Nephron (organoid): ENCODE data around the gene MYL7.

Experiments
- H3K27ac Mint-ChIP-seq, 3 experiments: 2 replicates each; pipeline ENCODE4 v1.8.0; 2020; ENCODE audit warnings: mixed read lengths in 3 of 3, mild to moderate bottlenecking in 2 of 3, moderate library complexity in 1 of 3
- H3K27me3 Mint-ChIP-seq: 2 replicates; pipeline ENCODE4 v1.8.0; 2021; ENCODE audit warnings: low read depth, mild to moderate bottlenecking, moderate library complexity, mixed read lengths
- H3K36me3 Mint-ChIP-seq: 2 replicates; pipeline ENCODE4 v1.8.0; 2020; ENCODE audit warnings: low read depth, mixed read lengths
- H3K4me1 Mint-ChIP-seq: 2 replicates; pipeline ENCODE4 v1.8.0; 2020; ENCODE audit warnings: mixed read lengths
- H3K4me3 Mint-ChIP-seq, 3 experiments: 2 replicates each; pipeline ENCODE4 v1.8.0; 2020; ENCODE audit warnings: mild to moderate bottlenecking in 3 of 3, mixed read lengths in 3 of 3, moderate library complexity in 2 of 3
- H3K9me3 Mint-ChIP-seq: 2 replicates; pipeline ENCODE4 v1.8.0; 2020; ENCODE audit warnings: mixed read lengths
- TF ChIP-seq, protein P1 (sequence below), 3 experiments: fragments of 200-600 bp; sonication (generic); IDR thresholded peaks; one replicate each; pipeline ENCODE4 v1.5.0; 2021; ENCODE audit warnings: antibody characterized with exemption in 3 of 3; ENCODE audit not compliant: unreplicated experiment in 3 of 3

Gene MYL7

DNA sequence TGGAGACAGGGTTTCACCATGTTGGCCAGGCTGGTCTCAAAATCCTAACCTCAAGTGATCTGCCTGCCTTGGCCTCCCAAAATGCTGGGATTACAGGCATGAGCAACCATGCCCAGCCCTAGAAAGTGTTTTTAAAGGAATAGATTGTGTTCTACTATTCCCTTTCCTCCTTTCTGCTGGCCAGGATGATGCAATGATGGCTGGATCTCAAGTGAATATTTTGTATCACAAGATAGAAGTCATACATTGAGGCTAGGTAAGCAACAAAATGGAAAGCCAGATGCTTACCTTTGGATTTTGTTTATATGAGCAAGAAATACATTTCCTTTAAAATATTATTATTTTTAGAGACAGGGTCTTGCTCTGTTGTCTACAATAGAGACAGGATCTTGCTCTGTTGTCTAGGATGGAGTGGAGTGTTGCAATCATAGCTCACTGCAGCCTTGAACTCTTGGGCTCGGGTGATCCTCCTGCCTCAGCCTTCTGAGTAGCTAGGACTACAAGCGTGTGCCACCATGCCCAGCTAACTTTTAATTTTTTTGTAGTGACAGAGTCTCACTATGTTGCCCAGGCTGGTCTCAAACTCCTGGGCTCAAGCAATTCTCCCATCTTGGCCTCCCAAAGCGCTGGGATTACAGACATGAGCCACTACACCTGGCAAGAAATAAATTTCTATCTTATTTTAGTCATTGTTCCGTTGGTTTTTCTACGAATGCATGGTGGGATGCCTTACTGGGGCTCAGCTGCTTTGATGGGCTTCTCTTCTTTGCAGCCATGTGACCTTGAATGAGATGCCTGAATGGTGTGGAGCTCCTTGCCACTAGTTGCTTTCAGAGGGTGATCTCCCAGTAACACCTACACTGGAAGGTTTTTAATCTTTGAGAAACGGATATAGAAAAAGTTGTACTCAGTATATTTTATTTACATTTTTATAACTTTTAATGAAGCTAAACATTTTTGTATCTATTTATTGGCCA is 42.8 kb downstream of the MYL7 start:
- H3K4me3 Mint-ChIP-seq, result no peak overlapping the region
- peaks cover 10% of the 10 kb centered on the region for H3K27me3 Mint-ChIP-seq
- H3K4me1 Mint-ChIP-seq, result peaks cover 43% of the 10 kb centered on the region
- no peaks in the 10 kb centered on the region for H3K36me3 Mint-ChIP-seq
- H3K9me3 Mint-ChIP-seq, result no peaks in the 10 kb centered on the region
- TF ChIP-seq, protein P1, sequence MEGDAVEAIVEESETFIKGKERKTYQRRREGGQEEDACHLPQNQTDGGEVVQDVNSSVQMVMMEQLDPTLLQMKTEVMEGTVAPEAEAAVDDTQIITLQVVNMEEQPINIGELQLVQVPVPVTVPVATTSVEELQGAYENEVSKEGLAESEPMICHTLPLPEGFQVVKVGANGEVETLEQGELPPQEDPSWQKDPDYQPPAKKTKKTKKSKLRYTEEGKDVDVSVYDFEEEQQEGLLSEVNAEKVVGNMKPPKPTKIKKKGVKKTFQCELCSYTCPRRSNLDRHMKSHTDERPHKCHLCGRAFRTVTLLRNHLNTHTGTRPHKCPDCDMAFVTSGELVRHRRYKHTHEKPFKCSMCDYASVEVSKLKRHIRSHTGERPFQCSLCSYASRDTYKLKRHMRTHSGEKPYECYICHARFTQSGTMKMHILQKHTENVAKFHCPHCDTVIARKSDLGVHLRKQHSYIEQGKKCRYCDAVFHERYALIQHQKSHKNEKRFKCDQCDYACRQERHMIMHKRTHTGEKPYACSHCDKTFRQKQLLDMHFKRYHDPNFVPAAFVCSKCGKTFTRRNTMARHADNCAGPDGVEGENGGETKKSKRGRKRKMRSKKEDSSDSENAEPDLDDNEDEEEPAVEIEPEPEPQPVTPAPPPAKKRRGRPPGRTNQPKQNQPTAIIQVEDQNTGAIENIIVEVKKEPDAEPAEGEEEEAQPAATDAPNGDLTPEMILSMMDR (IDR thresholded peaks at IDR 0.05; ENCODE audit: unreplicated experiment in 3 of 3), result no peak
- H3K27ac Mint-ChIP-seq, result no peak overlapping the region

DNA sequence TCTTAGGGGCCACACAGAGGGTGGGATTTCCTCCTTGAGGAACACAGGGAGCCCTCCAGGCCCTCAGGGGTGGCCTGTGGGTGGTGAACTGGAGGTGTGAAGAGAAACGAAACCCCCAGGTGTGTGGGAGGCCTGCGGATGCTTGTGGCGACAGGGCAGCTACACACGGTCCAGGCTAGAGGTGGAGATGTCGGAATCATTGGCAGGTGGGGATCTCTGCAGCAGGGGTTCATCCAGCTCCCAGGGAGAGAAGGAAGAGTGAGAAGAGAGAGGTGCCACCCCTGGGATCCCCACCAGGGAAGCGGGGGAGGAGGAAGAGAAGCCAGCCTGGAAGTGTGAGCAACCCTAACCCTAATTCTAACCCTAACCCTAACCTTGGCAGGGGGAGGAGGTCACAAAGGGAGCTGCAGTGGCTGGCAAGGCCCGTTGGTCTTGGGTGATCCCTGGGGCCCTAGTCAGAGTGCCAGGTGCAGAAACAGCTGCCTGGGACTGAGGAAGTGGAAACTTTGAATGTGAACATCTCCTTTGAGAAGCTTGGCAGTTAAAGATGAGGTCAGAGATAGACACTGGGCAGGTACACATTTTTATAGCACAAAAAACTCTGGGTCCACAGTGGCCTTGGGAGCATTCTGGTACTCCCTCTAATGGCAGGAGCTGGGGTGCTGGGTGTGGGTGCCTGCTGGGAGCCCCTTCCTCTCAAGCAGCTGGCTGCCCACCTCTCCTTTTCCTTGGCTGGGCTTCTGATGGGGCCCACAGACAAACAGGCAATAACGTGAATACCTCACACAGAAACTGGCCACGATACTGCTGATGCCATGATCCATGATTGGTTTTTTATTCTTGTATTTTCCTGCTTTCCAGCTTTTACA is 43.8 kb downstream of the MYL7 start:
- no peaks in the 10 kb centered on the region for H3K36me3 Mint-ChIP-seq
- TF ChIP-seq, protein P1 (IDR thresholded peaks at IDR 0.05; ENCODE audit: unreplicated experiment in 3 of 3), result no peak
- peaks cover 7% of the 10 kb centered on the region for H3K27me3 Mint-ChIP-seq
- no peaks in the 10 kb centered on the region for H3K9me3 Mint-ChIP-seq
- H3K27ac Mint-ChIP-seq, result peak overlapping the region in 1 of 3 experiments; percentile 29
- H3K4me3 Mint-ChIP-seq, result no peak overlapping the region
- peaks cover 35% of the 10 kb centered on the region for H3K4me1 Mint-ChIP-seq

DNA sequence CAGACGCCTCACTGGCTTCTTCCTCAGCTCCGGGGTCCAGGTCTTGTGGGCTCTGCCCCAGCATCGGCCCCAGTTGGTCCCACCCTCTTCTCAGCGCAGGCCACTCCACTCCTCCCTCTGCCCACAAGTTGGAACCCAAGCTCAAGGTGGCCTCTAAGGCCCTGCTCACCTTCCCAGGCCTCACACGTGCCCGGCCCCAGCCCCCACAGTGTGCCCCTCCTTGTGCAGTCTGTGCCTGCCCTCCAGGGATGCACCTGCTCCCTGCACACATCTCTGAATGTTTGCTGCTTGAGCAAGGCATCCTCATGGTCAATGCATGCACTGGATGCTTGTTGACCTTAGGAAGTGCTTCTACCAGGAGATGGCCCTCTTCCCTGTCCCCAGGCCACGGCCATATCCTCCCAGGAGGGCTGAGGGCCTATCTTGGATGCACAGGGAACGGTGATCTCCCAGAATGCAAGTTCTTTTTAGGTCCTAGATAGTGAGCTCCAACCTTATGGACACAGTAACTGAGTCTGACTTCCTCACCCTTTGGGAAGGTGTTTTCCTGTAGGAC is 44.7 kb downstream of the MYL7 start:
- Mint-ChIP-seq H3K4me1 (peaks cover 31% of the 10 kb centered on the region), H3K27me3 (peaks cover 4% of the 10 kb centered on the region), H3K4me3 (no peak overlapping the region), H3K27ac (peak overlapping the region in 1 of 3 experiments; percentile 29), H3K9me3 (no peaks in the 10 kb centered on the region), H3K36me3 (no peaks in the 10 kb centered on the region)
- TF ChIP-seq, protein P1 (IDR thresholded peaks at IDR 0.05; ENCODE audit: unreplicated experiment in 3 of 3), result no peak

DNA sequence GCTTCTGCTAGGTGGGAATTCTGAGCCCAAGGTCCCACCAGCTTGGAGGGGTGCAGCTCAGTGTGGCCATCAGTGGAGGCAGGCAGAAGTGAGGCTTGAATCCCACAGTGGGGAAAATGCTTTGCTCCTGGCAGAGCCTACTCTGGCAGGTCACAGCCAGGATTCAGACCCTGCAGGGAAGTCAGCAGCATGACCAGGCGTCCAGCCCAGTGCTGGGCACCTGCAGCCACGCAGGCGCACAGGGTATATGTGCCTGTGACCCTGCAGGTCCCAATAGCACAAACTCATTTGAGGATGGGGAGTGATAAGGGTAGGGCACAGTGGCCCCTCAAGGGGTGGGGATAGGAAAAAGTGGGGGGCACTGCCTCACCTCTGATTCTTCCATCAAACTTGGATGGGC is 45.4 kb downstream of the MYL7 start:
- Mint-ChIP-seq H3K4me3 (no peak overlapping the region), H3K27me3 (peaks cover 4% of the 10 kb centered on the region), H3K4me1 (peaks cover 32% of the 10 kb centered on the region), H3K27ac (peak overlapping the region in 1 of 3 experiments; percentile 89), H3K9me3 (no peaks in the 10 kb centered on the region), H3K36me3 (no peaks in the 10 kb centered on the region)
- TF ChIP-seq, protein P1 (IDR thresholded peaks at IDR 0.05; ENCODE audit: unreplicated experiment in 3 of 3), result no peak

DNA sequence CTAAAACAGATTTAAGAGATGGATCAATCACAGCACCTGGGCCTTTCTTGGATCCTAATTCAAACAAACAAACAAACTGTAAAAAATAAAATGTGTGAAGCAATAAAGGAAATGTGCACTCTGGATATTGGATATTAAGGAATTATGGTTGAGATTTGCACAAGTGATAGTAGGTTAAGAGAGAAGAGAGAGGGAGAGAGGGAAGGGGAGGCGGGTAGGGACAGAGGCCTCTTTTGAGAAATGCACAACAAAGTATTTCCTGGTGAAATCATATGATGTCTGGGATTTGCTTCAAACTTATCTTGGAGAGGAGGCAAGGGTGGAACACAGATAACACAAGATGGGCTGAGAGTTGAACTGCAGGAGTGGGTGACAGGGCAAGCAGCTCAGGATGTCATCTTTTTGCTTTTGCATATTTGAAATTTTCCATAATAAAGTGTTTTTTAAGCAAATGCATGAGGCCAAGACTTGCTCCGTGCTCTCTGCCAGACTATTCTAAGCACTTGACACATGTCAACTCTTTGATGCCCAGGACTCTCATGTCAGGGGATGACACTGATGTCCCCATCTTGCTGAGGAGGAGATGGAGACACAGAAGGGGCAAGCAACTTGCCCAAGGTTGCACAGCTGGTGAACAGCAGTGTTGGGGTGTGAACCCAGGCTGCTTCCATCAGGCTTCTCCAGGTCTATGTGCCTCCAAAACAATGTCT is 46.1 kb downstream of the MYL7 start:
- no peaks in the 10 kb centered on the region for H3K9me3 Mint-ChIP-seq
- TF ChIP-seq, protein P1 (IDR thresholded peaks at IDR 0.05; ENCODE audit: unreplicated experiment in 3 of 3), result no peak
- H3K4me3 Mint-ChIP-seq, result no peak overlapping the region
- peaks cover 32% of the 10 kb centered on the region for H3K4me1 Mint-ChIP-seq
- H3K27ac Mint-ChIP-seq, result peak overlapping the region; percentile 36 to 89 (median 84)
- H3K36me3 Mint-ChIP-seq, result no peaks in the 10 kb centered on the region
- peaks cover 4% of the 10 kb centered on the region for H3K27me3 Mint-ChIP-seq
